Globus pallidus (tissue), 1 donor: Measurements from ENCODE around the gene AFG1L.
"Not testable (repeated sequence)": the region's sequence is repeated elsewhere in the genome, so short reads cannot be mapped to it uniquely, and the experiment has no call there.

Experiments used
- DNase-seq: peaks from one replicate; pipeline ENCODE4 v3.0.0-alpha.2; 2015; ENCODE audit warnings: low spot score

AFG1L gene

DNA sequence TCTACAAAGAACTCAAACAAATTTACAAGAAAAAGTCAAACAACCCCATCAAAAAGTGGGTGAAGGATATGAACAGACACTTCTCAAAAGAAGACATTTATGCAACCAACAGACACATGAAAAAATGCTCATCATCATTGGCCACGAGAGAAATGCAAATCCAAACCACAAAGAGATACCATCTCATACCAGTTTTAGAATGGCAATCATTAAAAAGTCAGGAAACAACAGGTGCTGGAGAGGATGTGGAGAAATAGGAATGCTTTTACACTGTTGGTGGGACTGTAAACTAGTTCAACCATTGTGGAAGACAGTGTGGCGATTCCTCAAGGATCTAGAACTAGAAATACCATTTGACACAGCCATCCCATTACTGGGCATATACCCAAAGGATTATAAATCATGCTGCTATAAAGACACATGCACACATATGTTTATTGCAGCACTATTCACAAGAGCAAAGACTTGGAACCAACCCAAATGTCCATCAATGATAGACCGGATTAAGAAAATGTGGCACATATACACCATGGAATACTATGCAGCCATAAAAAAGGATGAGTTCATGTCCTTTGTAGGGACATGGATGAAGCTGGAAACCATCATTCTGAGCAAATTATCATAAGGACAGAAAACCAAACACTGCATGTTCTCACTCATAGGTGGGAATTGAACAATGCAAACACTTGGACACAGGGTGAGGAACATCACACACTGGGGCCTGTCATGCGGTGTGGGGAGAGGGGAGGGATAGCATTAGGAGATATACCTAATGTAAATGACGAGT lies 121.4 kb downstream of the AFG1L start:
- not testable (repeated sequence) for DNase-seq

DNA sequence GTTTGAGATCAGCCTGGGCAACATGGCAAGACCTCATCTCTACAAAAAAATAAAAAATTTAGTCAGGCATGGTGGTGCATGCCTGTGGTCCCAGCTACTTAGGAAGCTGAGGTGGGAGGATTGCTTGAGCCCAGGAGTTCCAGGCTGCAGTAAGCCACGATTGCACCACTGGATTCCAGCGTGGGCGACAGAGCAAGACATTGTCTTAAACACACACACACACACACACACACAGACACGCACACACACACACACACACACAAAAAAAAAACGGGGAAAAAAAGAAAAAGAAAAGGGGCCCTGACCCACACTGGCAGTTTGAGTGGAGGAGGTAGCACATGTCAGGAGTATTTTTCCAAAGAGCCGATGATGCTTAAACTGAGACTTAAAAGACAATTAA lies 122.2 kb downstream of the AFG1L start:
- DNase-seq = no peak

DNA sequence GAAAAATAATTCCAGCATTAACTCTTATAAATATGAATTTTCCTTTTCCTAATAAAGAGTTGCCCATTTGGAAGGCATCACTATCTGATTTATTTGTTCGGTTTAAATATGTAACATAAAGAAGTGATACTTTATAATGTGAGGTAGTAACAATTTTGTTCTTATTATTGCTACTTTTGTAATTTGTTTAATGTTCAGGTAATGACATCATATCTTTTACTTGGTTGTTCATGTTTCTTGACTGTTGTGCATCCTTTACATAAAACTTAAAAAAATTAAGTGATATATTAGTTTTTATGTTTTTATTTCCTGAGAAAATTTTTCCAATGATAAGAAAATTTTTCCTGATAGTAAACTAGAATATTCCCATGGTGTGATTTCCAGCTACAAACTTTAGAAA lies 124.6 kb downstream of the AFG1L start:
- no peak for DNase-seq

DNA sequence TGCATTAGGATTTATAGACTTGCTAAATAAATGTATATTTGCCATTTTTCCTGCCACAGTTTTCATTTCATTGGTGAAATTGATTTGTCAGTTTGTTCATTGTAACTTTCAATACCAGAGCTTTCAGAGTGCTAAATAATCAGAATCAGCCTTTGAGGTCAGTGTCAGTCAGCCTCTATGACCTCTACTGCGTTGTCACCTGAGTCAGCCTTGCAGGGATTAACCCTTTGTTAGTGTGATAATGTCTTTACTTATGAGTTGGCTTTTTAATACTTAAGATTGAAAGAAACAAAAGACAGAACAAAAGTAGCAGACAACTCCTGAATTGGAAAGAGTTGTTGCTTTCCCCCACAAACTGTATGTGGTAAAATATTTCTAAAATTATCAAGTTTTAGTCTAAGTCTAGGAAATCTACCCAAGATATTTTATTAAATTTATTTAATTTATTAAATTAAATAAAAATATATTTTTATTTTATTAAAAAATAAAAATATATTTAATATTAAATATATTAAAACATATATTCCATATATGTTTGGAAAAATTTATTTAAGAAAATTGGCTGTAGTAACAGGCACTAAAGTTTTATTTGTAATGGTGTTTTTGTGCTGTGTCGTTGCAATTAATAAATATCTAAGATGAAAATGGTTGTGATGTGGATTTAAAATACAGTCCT lies 125.2 kb downstream of the AFG1L start:
- DNase-seq = no peak

DNA sequence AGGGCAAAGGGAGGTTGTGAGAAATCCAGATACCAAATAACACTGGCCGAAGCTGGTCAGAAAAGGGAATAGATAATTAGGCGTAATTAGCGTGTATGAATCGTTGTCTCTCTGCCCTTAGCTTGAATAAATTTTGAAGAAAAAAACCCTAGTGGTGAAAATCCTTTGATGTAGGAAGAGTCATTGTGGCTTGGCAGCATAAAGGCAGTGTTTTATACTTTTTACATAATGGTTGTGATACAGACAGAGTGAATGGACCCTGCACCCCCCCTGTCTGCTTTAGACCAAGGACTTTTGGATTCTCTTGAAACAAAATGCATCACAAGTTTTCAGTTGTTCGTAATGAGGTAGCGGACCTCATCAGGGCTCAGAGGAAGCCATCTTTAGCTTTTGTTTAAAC lies 126.5 kb downstream of the AFG1L start:
- DNase-seq = no peak

DNA sequence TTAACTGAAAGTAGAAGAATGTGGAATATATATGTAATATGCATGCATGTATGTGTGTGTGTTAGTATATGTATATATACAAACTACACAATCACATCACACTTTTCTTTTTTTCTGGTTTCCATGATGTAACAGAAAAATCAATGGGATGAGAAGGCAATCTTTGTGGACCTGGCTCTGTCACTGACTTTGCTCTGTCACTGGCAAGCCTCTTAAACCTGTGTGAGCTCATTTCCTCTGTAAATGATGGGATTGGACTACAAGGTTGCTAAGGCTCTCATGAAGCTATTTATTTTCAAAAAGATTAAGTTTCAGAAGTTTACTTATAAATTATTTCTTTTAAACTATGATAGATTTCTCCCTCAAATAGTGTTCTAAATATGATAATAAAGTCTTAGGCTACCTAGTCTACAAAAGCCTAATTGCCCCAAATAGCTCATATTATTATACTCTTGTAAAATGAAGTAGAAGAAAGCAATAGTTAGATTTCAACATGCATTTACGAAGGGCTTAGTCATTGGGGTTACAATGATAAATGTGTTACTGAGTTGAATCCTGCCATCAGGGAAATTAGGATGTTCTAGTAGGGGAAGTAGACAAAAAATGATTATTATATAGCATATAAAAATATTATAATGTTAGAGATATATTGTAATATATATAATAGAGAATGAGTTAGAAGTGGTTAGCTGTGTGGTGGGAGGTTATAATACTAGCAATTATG lies 129.3 kb downstream of the AFG1L start:
- DNase-seq = no peak

DNA sequence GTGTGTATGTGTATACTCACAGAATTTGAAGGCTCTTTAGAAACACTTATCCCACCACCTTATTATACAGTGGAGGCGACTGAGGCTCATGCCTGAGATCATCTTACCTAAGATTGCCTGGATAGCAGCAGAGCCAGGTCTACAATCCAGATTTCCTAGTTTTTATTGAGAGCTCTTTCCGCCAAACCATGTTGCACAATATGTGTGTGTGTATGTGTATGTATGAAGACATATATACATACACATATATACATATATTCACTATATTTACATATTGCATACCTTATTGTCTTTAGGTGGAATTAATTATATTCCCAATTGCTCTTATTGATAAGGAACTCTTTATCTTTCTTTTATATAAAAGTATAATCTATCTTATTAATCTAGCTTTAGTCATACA lies 130.6 kb downstream of the AFG1L start:
- no peak for DNase-seq

DNA sequence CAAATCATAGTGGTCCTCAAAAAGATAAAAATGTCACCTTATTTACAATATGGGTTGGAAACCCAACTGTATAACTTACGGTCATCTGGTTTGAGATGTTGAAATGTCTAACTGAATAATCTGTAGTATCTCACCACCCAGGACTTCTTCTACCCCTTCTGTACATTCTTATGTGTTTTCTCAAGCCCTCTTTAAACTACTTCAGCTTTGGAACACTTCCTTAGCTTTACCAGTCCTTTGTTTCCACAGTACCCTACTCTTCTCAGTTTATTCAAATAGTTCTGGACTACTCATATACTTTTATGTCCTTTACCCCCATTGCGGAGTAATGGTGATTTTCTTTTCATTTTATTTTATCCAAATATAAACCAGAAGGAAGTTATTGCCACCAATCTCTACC lies 137.3 kb downstream of the AFG1L start:
- DNase-seq = no peak

DNA sequence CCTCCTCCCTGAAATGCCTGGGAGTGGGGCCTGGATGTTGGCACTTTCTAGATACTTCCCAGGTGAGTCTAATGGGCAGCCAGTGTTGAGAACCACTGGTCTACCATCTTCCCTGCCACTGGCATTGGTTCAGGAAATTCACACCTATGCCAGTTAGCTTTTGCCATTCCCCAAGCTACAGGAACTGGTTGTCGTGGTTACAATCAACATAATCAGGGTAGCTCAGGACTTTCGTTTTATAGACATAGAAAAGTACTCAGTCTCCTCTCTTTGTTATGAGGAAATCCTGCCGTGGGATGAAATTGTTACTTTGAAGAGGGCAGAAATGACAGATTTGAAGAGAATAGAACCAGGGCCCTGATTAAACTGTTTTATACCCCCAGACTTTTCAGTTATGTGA lies 137.9 kb downstream of the AFG1L start:
- no peak for DNase-seq

DNA sequence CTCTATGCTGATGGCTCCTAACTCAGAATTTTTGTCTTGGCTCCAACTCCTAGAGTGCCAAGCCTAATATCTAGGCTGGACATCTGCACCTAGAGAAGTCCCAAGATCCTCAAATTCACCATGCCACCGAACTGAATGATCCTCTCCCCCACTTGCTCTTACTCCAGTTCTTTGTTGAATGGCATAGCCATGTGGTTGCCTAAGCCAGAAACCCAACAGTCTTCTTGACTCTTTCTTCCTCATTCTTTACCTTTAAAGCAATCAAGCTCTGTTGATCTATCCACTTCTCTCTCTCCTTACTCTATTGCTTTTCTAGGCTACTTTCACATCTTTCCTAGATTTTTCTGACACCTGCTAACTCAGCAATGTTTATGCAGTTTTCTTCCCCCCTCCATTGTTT lies 139.4 kb downstream of the AFG1L start:
- no peak for DNase-seq

DNA sequence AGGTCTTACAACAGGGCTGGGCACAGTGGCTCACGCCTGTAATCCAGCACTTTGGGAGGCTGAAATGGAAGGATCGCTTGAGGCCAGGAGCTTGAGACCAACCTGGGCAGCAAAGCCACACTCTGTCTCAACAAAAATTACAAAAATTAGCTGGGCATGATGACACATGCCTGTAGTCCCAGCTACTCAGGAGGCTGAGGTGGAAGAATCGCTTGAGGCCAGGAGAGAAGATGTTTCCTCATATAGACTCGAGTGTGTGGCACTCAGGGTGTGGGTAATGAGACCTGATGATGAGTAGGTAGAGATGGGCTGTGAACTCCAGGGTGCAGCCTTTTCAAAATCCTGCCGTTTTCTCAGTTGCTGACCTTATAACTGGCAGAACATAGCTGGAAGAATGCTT lies 140.5 kb downstream of the AFG1L start:
- DNase-seq = no peak

DNA sequence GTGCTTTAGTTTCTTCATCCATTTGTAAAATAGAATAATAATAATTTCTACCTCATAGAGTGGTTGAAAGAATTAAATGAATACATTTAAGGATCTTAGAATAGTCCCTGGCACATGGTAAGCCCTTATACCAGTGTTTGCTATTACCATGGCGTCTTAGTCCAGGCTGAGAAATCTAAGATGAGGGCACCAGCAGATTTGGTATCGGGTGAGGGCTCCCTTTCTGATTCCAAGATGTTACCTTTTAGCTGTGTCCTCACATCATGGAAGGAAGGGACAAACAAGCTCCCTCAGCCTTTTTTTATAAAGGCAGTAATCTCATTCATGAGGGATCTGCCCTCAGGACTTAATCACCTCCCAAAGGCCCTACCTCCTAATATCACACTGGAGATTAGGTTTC lies 141.9 kb downstream of the AFG1L start:
- DNase-seq = no peak

DNA sequence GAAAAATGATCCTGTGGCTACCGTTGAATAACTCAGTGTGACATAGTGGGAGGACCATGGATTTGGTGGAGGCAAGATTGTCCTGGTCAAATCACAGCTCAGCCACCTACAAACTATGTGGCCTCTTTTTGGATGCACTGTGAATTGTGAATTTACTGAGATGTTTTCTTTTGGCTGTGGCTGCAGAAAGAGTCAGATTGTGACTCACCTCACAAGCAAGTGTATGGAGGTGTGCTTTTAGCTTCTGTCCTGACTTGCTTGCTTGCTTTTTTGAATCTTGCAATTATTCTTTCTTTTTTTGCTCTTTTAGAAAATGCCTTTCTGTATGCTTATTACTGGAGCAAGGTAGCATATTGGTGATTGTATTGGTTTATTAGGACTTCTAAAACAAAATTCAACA lies 143.0 kb downstream of the AFG1L start:
- no peak for DNase-seq

DNA sequence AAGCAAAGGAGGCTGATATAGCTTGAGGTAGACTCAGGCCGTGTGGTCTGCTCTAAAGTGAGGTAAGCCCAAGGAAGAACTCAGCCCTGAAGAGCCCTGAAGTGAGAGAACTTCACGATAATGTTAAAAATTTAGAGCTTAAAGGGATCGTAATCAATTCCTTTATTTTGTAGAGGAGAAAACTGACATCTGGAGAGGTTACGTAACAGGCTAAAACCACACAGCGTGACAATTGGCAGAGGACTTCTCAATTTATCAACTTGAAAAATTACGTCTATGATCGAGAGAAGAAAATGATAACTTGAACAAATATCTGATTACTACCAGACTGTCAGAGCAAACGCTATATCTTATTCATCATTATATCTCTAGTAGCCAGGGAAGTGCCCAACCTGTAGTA lies 144.1 kb downstream of the AFG1L start:
- DNase-seq = no peak

DNA sequence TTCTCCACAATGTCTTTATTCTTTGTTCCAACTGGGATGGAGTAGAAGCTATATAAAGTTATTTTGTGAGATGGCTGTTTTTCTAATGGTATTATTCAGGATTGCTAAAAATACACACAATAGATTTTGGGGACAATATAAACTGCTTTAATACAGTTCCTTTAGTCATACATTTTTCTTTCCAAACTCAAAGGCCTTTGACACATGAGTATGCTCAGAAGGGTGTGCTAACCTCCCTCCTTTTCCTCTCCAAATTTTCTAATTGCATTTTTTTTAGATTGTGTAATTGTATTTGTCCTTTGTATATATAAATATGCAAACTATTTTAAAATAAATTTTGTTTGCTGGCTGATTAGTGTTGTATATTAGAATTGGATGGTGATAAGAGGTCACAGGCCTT lies 146.3 kb downstream of the AFG1L start:
- DNase-seq = no peak

DNA sequence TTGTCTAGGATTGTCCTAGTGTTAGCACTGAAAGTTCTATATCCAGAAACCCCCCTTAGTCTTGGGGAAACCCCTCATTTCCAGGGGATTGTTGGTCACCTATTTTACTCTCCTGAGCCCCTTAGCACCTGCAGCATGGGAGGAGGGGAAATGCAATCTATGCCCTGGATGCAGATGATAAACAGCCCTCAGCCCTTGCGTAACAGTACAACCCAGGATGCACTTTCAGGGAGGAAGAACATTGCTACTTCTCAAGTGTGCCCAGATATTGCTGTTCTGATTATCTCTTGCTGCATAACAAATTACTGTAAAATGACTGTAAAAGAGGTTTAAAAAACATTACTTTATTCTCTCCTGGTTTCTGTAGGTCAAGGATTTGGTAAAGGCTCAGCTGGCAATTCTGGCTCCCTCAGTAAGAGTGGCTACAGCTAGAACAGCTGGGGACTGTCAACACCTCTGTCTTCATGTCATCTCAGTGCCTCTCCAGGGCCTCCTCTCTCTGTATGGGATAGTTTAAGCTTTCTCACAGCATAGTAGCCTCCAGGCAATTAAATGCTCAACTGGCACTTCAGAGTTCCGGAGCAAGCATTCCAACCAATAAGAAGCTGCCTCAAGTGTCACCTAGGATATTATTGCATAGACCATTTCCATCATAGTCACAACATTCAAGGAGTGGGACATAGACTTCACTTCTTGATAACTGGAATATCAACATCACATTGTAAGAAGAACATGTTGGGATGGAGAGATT lies 148.1 kb downstream of the AFG1L start:
- no peak for DNase-seq

DNA sequence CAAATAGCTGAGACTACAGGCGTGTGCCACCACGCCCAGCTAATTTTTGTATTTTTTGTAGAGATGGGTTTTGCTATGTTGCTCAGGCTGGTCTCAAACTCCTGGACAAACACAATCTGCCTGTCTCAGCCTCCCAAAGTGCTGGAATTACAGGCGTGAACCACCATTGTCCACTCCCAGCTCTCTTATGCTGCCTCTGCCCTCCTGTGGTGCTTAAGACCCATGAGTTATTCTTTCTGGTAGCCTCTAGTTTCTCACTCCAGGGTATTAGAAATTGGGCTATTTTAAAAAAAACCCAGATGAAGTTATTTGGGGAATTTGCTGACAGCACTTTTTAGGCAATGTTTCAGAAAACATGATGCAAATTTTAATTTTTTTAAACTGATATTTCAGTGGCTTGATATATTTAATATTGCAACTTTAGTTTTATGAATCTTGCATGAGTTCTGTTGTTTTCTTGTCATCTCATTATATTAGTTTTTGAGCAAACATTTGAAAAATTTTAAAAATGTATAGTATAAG lies 151.8 kb downstream of the AFG1L start:
- no peak for DNase-seq

DNA sequence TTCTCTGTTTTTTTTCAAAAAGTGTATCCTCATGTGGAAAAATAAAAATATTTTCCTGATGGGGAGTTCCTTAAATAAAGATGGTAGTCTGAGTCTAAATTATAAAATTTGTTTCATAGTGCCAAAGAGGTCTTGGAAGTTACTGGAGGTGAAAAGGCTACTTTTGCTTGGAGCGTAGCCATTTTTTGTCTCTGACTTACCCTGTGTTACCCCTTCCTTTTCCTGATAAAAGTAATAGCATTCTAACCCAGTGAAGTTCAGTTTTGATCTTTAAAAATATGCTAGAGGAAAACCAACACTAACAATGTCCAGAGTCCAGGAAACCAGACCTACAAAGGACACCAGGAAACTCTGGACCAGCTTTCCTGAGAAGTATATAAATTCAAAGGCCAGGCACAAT lies 153.6 kb downstream of the AFG1L start:
- no peak for DNase-seq

DNA sequence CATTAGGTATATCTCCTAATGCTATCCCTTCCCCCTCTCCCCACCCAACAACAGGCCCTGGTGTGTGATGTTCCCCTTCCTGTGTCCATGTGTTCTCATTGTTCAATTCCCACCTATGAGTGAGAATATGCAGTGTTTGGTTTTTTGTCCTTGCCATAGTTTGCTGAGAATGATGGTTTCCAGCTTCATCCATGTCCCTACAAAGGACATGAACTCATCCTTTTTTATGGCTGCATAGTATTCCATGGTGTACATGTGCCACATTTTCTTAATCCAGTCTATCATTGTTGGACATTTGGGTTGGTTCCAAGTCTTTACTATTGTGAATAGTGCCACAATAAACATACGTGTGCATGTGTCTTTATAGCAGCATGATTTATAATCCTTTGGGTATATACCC lies 154.9 kb downstream of the AFG1L start:
- not testable (repeated sequence) for DNase-seq

DNA sequence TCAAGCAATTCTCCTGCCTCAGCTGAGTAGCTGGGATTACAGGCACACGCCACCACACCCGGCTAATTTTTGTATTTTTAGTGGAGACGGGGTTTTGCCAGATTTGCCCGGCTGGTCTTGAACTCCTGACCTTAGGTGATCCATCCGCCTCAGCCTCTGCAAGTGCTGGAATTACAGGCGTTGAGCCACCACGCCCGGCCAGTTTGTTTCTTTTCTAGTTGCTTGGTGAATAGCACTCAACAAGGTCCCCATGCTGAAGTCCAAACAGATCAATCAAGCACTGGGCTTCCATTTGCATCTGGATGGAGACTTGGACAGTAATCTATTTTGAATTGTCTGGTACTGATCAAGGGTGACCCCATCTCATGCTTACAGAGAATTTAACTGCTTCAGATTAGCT lies 157.0 kb downstream of the AFG1L start:
- DNase-seq = no peak

DNA sequence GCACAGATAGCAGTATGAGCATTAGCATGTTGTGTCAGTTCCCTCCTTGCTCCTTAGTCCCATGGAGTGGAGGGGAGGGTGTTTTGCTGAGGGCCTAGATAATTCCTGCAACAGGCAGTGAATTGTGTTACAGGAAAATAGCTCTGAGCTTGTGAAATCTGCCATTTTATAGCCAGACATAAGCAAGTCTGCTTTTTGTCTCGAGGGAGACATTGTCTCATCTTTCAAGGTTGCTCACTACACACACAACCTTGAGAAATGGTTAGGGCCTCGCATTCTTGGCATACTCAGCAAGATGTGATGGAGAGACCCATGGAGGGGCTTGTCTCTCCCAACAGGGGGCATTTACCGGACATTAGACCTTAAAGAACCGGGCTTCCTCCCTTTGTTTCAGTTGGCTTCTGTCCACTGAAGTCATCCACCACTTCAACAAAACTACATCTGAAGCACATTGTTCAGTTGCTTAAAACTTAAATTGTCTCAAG lies 157.9 kb downstream of the AFG1L start:
- DNase-seq = no peak

DNA sequence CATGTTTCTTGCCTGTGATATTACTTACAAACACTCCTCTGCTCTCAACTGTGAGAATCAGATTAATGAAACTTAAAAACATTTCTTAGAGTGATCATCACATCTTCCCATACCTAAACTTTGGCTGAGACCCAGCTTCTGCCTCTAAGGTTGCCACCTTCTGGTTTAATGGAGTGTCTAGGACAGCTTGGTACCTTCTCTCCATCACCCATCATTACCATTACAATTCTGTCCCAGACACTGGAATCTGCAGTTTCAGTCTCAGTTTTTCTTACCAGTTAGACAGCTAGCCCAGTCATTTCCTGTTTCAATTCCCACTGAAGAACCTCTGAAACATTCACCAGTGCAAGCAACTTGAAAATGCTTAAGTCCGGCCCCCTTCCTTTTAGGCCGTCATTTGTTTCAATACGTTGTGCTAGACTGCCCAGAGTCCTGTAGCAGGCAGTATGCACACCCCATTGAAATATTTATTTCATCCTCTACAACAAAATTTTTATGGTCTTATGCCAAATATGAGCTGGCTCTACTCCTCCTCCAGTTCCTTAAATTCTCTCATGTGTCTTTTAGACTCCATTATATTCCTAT lies 158.8 kb downstream of the AFG1L start:
- no peak for DNase-seq
